Adrenal gland (tissue), 5 donors: ENCODE data around the gene GGA1.

ENCODE experiments used
- CTCF ChIP-seq, 6 experiments: fragments of 450-650 bp in 4 of 6; fragments of 200-600 bp in 2 of 6; sonication (generic) in 1 of 6; IDR thresholded peaks; 1 replicate in 5 of 6; 2 replicates in 1 of 6; pipeline versions ENCODE4 v1.5.1 to v1.8.0; 2016 to 2021; ENCODE audit warnings: antibody characterized with exemption in 6 of 6, mild to moderate bottlenecking in 2 of 6, moderate library complexity in 1 of 6
- POLR2A ChIP-seq, 2 donors: fragments of 450-650 bp; IDR thresholded peaks; one replicate each; pipeline ENCODE4 v1.6.1; 2017; ENCODE audit warnings: antibody characterized with exemption in 2 of 2, mild to moderate bottlenecking in 2 of 2, moderate library complexity in 1 of 2
- donor health status: DM: no; HTN: no; CAD: no.

- TF ChIP-seq POLR2A (IDR thresholded peaks at IDR 0.05) (no peak), CTCF (IDR thresholded peaks at IDR 0.05) (no peak)
These were observed 18.9 kb downstream of the GGA1 start for GRCh38 chr22:37627545-37627944.
